HuH-7.5 (cell line): ENCODE measurements around the gene TROAP.

Experiments used
- DNase-seq: peaks from one replicate; pipeline ENCODE4 v3.0.0; 2011; ENCODE audit warnings: low spot score

The TROAP gene

DNA sequence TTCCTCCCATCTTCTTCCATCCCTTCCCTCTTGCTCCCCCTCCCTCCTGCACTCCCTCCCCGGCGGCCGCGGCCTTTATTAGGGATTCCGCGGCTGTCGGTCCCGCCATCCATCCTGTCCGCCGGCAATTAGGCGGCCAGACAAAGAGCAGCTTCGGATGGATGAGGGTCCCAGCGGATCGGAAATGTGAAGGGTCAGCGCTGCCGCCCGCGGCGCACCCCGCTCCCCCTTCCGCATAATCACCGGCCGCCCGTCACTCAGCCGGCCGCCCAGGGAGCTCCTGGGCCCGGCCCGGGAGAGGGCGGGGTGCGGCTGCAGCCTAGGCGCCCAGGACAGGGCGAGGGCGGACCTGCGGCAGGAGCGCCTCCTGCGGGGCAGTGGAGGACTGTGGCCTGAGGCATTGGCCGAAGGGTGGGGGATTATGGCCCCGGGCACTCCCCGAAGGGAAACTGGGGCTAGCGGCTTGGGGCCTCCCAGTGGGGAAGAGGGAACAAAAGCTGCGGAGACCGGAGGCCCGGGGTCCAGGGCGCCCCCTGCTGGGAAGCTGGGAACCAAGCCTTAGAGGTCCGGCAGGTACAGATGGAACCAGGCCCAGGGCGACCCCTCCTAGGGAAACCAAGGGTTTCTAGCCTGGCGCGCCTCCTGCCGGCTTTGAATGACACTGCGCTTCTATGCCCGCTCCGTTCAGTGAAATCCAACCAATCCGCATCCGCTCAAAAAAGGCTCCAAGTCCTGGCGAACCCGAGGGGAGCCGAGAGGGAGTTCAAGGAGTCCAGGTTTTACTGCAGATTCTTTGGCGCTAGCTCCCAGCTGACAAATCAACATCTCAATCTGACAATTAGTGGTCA lies 19.2 kb downstream of the TROAP start:
- DNase-seq = peak; percentile 98

- DNase-seq = no peak
Observed at GRCh38 chr12:49342914-49343731, 20.1 kb downstream of the TROAP start.

GRCh38 chr12:49344486-49345050 lies 21.5 kb downstream of the TROAP start:
- no peak for DNase-seq

- peak; percentile 75 for DNase-seq
Observed at GRCh38 chr12:49345051-49345824, 22.2 kb downstream of the TROAP start.

DNA sequence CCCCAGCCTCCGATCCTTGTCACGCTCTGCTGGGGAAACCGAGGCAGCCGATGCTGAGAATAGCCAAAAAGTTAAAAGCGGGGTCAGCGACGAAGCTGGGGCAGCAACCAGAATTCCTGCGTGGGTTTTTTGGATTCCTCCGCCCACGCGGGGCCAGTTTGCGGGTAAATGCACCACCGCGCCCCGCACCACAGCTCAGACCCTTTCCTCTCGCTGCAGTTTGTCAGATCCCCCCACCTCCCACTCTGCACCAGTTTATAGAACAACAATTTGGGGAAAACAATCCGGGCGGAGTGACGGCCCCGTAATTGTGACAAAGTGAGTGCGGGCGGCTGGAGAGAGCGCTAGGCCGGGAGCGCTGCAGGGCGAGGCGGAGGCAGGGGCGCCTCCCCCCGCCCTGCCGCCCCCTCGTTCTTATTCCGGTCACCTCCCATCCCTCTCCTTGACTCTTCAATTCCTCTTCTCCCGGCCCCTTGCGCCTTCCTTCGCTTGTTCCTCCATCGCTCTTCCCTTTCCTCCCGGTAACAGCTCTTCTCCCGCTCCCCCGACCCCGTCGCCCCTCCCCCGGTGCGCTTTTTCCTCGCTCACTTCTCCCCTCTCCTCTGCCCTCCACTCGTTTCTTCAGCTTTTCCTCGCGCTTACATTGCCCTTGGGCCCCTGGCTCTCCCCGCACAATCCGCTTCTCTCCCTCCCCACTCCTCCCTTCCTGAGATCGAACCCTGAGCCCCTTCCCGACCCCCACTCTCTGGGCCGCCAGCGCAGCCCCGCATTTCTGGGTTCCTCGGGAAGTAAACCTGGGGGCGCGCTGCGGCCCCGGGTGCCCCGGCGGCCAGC lies 23.0 kb downstream of the TROAP start:
- no peak for DNase-seq

DNA sequence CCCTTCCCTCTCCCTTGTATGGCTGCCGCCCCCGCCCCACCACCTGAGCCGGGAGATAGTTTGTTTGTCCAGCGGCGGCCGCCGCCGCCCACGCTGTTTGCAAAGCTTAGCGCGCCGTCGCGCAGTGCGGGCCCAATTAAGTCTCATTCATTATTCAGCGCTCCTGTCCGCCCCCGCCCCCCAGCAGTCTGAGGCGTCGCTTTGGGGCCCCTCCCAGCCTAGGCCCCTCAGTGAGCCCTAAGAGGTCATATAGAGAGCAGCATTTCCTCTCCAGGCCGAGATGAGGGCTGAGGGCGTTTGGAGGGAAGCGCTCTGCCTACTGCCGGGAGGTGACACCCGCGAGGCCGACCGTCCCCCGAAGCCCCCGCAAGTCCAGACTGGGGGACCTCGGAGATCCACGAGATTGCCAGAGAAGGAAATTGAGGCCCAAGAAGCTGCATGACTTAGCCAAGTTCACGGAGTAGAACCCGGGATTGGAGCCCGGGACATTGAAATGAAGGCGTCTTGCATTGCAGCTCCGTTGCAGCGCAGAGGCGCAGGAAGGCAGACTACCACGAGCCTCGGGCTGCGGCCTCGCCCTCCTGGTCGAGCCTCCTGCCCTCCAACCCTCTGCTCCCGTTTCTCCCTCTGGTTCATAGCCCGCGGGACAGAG lies 23.7 kb downstream of the TROAP start, which contains the start of gene DNAJC22:
TSS of gene DNAJC22 (plus strand) at position 230 of the 652 bp plus-strand sequence. CDS start 1,985 bp downstream, outside the sequence.
- no peak for DNase-seq

- DNase-seq = peak; percentile 99
Observed at GRCh38 chr12:49347311-49348193, 24.5 kb downstream of the TROAP start.

DNA sequence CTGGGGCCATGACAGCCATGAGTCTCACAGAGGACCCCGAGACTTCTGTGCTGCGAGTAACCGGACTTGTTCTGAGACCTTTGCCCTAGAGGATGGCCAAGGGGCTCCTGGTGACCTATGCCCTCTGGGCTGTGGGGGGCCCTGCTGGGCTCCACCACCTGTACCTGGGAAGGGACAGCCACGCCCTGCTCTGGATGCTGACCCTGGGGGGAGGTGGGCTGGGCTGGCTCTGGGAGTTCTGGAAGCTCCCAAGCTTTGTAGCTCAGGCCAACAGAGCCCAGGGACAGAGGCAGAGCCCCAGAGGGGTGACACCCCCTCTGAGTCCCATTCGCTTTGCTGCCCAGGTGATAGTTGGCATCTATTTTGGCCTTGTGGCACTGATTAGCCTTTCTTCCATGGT lies 25.7 kb downstream of the TROAP start:
- DNase-seq = no peak

- DNase-seq = no peak
Observed at GRCh38 chr12:49349266-49349665, 26.2 kb downstream of the TROAP start.

GRCh38 chr12:49352351-49352750 lies 29.3 kb downstream of the TROAP start:
- DNase-seq = no peak

GRCh38 chr12:49355913-49356312 lies 32.9 kb downstream of the TROAP start:
- DNase-seq = no peak

DNA sequence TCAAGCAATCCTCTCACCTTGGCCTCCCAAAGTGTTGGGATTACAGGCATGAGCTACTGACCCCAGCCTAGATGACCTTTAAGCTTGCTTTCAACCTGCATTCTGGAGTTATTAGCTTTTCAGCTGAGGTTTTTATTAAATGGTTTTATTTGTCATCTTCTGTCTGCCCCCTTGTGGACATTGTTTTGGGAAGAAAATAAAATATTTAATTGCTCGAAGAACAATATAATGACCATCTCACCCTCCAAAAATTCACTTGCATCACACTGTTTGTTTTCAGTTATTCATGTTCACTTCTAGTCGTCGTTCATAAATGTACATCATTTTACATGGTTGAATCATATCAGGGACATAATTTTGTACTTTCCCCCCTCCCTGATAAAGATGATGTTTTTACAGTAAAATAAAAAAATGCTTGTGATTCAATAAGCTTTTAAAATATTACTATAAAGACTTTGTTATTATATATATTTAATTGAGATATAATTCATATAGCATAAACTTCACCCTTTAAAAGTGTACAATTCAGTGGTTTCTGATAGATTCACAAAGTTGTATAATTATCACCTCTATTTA lies 34.1 kb downstream of the TROAP start:
- no peak for DNase-seq

- DNase-seq = peak; percentile 55
Observed at GRCh38 chr12:49358483-49359141, 35.6 kb downstream of the TROAP start.

GRCh38 chr12:49359671-49360070 lies 36.6 kb downstream of the TROAP start:
- no peak for DNase-seq

- no peak for DNase-seq
Observed at GRCh38 chr12:49362077-49362476, 39.0 kb downstream of the TROAP start.

DNA sequence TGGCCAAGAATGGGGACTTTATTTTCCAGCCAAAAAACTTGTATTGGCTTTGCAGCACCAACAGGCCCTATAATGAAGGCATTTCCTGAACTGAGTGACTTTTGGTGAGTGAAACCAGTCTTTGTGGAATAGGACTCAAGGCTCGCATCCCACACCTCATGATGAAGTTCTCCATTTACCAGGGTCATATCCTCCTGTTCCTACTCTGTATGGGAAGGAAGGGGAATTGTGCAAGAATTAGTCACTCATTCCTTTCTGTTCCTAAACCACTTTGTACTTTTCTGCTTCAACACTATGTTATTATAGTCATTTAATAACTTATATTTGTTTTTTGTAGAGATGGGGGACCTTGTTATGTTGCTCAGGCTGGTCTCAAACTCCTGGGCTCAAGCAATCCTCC lies 41.9 kb downstream of the TROAP start:
- DNase-seq = no peak

DNA sequence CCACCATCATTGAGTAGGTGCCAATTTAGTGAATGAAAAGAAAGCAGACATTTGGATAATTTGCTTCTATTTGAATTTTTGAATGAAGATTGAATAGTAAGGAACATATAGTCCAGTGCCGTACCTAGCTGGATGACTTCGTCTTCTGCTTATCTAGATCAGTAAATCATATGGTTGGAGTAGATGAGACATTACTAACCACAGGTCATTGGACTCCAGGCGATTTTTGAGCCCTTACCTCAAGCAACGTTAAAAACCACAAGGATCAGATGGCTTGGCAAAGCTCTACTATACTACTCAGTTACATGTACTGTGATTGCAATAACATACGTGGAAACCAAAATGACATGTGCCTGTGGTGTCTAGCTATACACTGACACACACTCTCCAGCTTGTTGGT lies 42.5 kb downstream of the TROAP start:
- DNase-seq = no peak

DNA sequence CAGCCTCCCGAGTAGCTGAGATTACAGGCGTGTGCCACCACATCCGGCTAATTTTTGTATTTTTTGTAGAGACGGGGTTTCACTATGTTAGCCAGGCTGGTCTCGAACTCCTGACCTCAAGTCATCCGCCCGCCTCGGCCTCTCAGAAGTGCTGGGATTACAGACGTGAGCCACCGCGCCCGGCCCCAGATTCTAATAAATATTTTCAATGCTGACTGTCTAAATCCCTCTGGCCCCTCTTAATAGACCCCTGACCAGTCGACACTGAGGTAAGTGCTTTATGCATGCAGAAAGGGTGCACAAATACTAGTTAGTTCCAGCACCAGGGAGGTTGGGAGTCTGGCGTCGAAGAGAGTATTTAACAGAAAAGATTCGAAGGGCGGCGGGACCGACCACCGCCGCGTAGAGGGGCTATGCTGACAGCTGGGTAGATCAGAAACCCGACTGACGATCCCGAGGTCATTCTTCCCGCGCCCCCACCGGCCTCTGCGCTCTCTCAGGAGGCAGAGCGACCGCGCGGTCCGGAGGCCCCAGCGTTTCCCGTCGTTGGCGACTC lies 43.1 kb downstream of the TROAP start:
- no peak for DNase-seq
